Gastrocnemius medialis (tissue), 4 donors: ENCODE results near the gene ZNF236. TPM values are rescaled to one million over a fixed set of nuclear protein-coding genes. Genes with fewer than 3 reads are reported as not detected.

Experiments used
- ATAC-seq, 2 donors: fragments of 150-250 bp; one replicate each; pipeline ENCODE4 v1.9.1; 2016
- DNase-seq, 2 donors: peaks; one replicate each; pipeline ENCODE4 v3.0.0-alpha.2; 2019
- H3K27ac ChIP-seq, 4 donors: fragments of 200-600 bp; sonication (generic); 1 replicate in 1 of 4; 2 replicates in 3 of 4; pipeline ENCODE4 v1.5.1; 2016 to 2018; ENCODE audit warnings: mild to moderate bottlenecking in 2 of 4, moderate library complexity in 1 of 4
- H3K27me3 ChIP-seq, 3 donors: fragments of 200-600 bp; sonication (generic) in 2 of 3; 1 replicate in 1 of 3; 2 replicates in 2 of 3; pipeline versions ENCODE4 v1.5.1 to v1.6.0; 2016 to 2019; ENCODE audit warnings: mild to moderate bottlenecking in 1 of 3, moderate library complexity in 1 of 3
- H3K36me3 ChIP-seq, 2 donors: fragments of 200-600 bp; sonication (generic) in 1 of 2; one replicate each; pipeline ENCODE4 v1.5.1; 2017 to 2018
- H3K4me1 ChIP-seq, 2 donors: fragments of 200-600 bp; sonication (generic) in 1 of 2; one replicate each; pipeline ENCODE4 v1.5.1; 2016 to 2017; ENCODE audit warnings: mild to moderate bottlenecking in 2 of 2
- H3K4me3 ChIP-seq, 4 donors: fragments of 200-600 bp; sonication (generic) in 3 of 4; 1 replicate in 1 of 4; 2 replicates in 3 of 4; pipeline ENCODE4 v1.5.1; 2016 to 2019; ENCODE audit warnings: mild to moderate bottlenecking in 2 of 4
- H3K9me3 ChIP-seq, 3 donors: fragments of 200-600 bp; sonication (generic) in 2 of 3; 1 replicate in 1 of 3; 2 replicates in 2 of 3; pipeline ENCODE4 v1.5.1; 2016 to 2019
- CTCF ChIP-seq, 5 experiments: fragments of 450-650 bp in 3 of 5; fragments of 200-600 bp in 2 of 5; sonication (generic) in 2 of 5; IDR thresholded peaks in 4 of 5; conservative IDR thresholded peaks in 1 of 5; 1 replicate in 4 of 5; 2 replicates in 1 of 5; pipeline ENCODE4 v1.5.1; 2016 to 2019; ENCODE audit warnings: antibody characterized with exemption in 5 of 5, mild to moderate bottlenecking in 3 of 5, moderate library complexity in 3 of 5
- POLR2A ChIP-seq, 2 donors: fragments of 450-650 bp; IDR thresholded peaks; one replicate each; pipeline ENCODE4 v1.6.1; 2017; ENCODE audit warnings: antibody characterized with exemption in 2 of 2, mild to moderate bottlenecking in 2 of 2, moderate library complexity in 2 of 2
- in situ Hi-C, 4 donors: fragments of 200-750 bp; cut with MboI; loops; one replicate each; pipeline versions ENCODE4 v1.15.0 to v1.8.0; 2017; ENCODE audit warnings: low sequenced_read_pairs in 4 of 4
- intact Hi-C: fragments of 100-400 bp; cut with DNase I; formaldehyde crosslinking; loops from one replicate; pipeline ENCODE4 v1.15.1; 2023; ENCODE audit warnings: low total_unique reads
- total RNA-seq, 4 donors: library from RNA; depleted of rRNA; stranded (reverse); fragments of >200 nt; gene quantifications; one replicate each; pipeline versions ENCODE4 v1.1.0 to v1.2.3, GENCODE V29; 2016

ZNF236 gene
- total RNA-seq, 4 donors from 2014 or later = 6.2 to 7.1 (median 6.5) TPM

GRCh38 chr18:76823161-76823538 lies 793 bp downstream of the ZNF236 start:
- H3K9me3 ChIP-seq = no peaks in the 10 kb centered on the region
- no peaks in the 10 kb centered on the region for H3K27me3 ChIP-seq
- intact Hi-C loops (loop anchor here (5.0 kb wide), 1 partner anchor 336 kb away; no protein-coding TSS in a partner anchor), in situ Hi-C loops (loop anchor here in 1 of 4 donors (25.0 kb wide), 1 partner anchor 164 kb away; no protein-coding TSS in a partner anchor)
- peaks cover 14 to 20% of the 10 kb centered on the region in 2 donors for H3K4me1 ChIP-seq
- ATAC-seq (no peak), DNase-seq (no peak)
- H3K27ac ChIP-seq = peak overlapping the region; percentile 78 to 90 (median 87)
- no peaks in the 10 kb centered on the region for H3K36me3 ChIP-seq
- TF ChIP-seq POLR2A (IDR thresholded peaks at IDR 0.05) = no peak
- TF ChIP-seq CTCF (IDR thresholded peaks at IDR 0.05 in 4 of 5, conservative IDR thresholded peaks at IDR 0.05 in 1 of 5) = no peak
- H3K4me3 ChIP-seq = peak overlapping the region; percentile 63 to 85 (median 74)

GRCh38 chr18:76823587-76824011 lies 1.2 kb downstream of the ZNF236 start:
- DNase-seq = peak in 1 of 2 donors; percentile 17
- no peaks in the 10 kb centered on the region for H3K36me3 ChIP-seq
- peaks cover 16 to 20% of the 10 kb centered on the region in 2 donors for H3K4me1 ChIP-seq
- in situ Hi-C loops (loop anchor here in 1 of 4 donors (25.0 kb wide), 1 partner anchor 164 kb away; no protein-coding TSS in a partner anchor), intact Hi-C loops (loop anchor here (5.0 kb wide), 1 partner anchor 336 kb away; no protein-coding TSS in a partner anchor)
- peak overlapping the region; percentile 63 to 85 (median 74) for H3K4me3 ChIP-seq
- TF ChIP-seq POLR2A (IDR thresholded peaks at IDR 0.05) = no peak
- TF ChIP-seq CTCF (IDR thresholded peaks at IDR 0.05 in 4 of 5, conservative IDR thresholded peaks at IDR 0.05 in 1 of 5) = no peak
- no peaks in the 10 kb centered on the region for H3K27me3 ChIP-seq
- no peaks in the 10 kb centered on the region for H3K9me3 ChIP-seq
- H3K27ac ChIP-seq = peak overlapping the region; percentile 78 to 90 (median 87)
- no peak for ATAC-seq

GRCh38 chr18:76824145-76824676 lies 1.9 kb downstream of the ZNF236 start:
- Histone ChIP-seq H3K9me3 (no peaks in the 10 kb centered on the region), H3K27ac (peak overlapping the region in 3 of 4 donors; percentile 78 to 87 (median 87)), H3K27me3 (no peaks in the 10 kb centered on the region), H3K4me1 (peaks cover 17 to 20% of the 10 kb centered on the region in 2 donors), H3K4me3 (no peak overlapping the region), H3K36me3 (no peaks in the 10 kb centered on the region)
- in situ Hi-C loops = loop anchor here in 1 of 4 donors (25.0 kb wide), 1 partner anchor 163 kb away; no protein-coding TSS in a partner anchor
- DNase-seq = no peak
- no peak for ATAC-seq
- TF ChIP-seq CTCF (IDR thresholded peaks at IDR 0.05 in 4 of 5, conservative IDR thresholded peaks at IDR 0.05 in 1 of 5) (no peak), POLR2A (IDR thresholded peaks at IDR 0.05) (no peak)
- intact Hi-C loops = loop anchor here (5.0 kb wide), 1 partner anchor 337 kb away; no protein-coding TSS in a partner anchor

- intact Hi-C loops = loop anchor here (5.0 kb wide), 1 partner anchor 337 kb away; no protein-coding TSS in a partner anchor
- Histone ChIP-seq H3K4me3 (no peak overlapping the region), H3K9me3 (no peaks in the 10 kb centered on the region), H3K4me1 (peaks cover 17 to 20% of the 10 kb centered on the region in 2 donors), H3K36me3 (no peaks in the 10 kb centered on the region), H3K27me3 (no peaks in the 10 kb centered on the region), H3K27ac (peak overlapping the region in 1 of 4 donors; percentile 87)
- in situ Hi-C loops = loop anchor here in 1 of 4 donors (25.0 kb wide), 1 partner anchor 163 kb away; no protein-coding TSS in a partner anchor
- no peak for TF ChIP-seq POLR2A (IDR thresholded peaks at IDR 0.05)
- DNase-seq = no peak
- ATAC-seq = no peak
These were observed 2.4 kb downstream of the ZNF236 start for GRCh38 chr18:76824754-76825153.
